ENCODE results near the gene PIGX.
A peak's percentile ranks its signal among the peaks of the same experiment; 100 is the strongest.

Gene PIGX

DNA sequence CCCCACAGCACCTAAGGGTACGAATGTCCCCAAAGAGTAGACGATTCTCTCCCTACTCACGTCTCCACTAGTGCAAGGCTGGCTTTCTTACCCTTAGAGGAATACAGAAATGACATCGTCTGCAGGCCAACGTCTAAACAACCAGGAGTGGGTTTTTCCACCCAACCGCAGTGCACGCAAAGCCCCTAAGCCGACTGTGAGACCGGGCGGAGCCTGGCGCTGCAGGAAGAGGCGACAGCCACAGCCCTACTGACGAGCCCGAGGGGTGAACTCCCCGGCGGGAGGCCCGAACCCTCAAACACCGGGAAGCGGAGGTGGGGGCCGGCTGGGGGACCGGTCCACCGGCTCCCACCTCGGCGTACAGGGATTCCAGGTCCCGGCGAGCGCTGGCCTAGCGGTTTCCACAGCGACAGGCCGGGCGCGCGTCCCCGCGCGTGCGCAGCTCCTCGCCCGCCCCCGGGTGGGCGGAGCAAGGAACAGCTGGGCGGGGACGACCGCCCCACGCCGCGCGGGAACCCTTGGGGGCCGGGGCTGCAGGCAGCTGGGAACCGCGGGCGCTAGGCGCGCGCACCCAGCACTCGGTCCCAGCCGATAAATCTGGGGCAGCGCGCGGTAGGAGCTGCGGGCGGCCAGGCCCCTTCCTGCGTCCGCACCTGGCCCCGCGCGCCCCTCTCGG lies at the start of gene PIGX, which contains the start of gene CEP19:
TSS of gene PIGX (plus strand) at position 540 of the 676 bp plus-strand sequence.
TSS of gene CEP19 (minus strand) at position 413 of the 676 bp plus-strand sequence. CDS start 3,593 bp downstream, outside the sequence.
- no peak for DNase-seq (ENCODE audit: low read depth)

DNA sequence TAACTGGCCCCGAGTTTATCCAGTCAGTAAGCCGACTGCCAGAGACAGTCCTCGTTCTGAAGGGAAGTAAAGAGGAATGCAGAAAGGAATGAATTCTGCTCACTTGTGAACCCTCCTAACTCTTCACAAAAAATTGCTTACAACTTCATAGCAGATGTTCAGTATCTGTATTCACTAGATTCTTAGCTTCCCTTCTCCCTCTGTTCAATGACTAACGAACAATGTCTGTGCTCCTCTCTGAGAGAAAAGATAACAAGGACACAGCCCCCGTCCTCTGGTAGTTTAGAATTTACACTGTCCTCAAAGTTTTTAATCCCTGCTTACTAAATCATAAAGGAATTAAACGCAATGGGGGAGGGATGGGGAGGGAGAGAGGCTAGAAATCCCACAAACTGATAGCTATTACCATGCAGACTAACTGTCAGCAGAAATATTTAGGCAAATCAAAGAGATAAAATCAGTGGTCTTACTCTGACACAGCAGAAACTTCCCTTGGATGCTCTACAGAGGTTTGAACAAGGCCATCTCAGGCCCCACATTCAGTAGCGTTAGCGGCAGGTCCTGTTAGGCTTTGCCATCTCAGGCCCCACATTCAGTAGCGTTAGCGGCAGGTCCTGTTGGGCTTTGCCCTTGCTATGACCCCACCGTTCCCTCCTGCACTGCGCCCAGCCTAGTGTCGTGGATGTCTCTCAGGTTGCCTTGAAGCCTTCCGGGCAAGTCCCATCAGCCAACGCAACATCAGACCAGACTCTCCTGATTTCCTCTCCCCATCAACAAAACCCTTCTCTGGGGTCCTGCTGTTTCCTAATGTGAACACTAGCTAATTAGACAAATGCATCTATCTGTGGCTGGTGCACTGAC lies 49.2 kb upstream of the PIGX start:
- peak; percentile 24 for DNase-seq (ENCODE audit: low read depth)

DNA sequence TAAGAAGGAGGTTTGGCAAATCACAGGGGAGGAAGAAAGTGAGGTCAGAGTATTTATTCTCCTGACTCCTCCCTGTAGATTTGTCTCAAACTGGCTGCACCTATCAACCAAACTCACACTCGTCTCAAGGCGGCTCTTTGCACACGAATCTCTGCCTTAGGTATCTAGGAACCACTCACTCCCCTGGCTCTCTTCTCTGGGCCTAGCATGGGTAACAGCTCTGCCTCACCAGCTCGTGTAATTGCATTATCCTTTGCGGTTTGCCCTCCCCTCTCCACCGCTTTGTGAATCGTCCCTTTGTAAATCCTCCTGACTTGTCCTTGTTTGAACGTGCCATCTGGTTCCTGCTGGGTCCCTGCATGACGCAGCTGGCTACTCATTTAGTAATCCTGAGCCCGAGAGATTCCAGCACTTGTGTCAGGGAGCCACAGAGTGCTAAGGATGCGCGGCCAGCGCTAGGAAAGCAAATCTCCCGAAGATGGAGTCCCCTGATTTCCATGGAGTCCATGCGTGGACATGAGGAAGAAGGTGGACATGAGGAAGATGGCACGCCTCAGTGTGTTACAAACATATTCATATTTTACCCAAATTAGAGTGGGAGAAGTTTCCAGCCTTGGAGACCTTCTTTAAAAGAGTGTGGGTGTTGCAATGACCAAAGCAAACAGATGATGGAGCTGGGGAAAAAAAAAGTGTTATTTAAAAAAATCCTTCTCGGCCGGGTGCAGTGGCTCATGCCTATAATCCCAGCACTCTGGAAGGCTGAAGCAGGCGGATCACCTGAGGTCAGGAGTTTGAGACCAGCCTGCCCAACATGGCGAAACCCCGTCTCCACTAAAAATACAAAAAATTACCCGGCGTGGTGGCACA lies 45.9 kb upstream of the PIGX start:
- DNase-seq (ENCODE audit: low read depth) = peak; percentile 23

DNA sequence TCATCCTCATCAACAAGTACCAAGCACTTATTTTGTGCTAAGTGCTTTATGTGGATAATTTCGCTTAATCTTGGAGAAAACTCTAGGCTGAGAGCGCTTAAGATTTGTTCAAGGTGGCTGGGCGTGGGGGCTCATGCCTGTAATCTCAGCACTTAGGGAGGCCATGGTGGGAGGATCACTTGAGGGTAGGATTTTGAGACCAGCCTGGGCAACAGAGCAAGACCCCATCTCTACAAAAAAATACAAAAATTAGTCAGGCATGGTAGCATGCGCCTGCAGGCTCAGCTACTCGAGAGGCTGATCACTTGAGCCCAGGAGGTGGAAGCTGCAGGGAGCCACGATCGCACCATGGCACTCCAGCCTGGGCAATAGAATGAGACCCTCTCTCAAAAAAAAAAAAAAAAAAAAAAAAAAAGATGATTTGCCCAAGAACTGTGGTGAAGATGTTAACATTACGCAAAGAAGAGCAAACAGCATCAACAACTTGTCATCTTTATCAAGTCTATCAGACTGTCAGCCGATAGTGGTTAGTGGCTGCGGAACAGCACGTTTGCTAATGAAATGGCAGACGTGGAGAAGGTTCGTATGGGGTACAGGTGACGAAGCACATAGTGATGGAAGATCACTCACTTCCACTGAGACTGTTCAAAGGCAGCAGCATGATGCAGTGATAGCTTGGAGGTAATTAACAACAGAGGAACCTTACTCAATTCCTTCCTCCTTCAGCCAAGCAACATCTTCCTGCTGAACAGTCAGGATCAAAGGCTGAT lies 44.9 kb upstream of the PIGX start:
- no peak for DNase-seq (ENCODE audit: low read depth)

DNA sequence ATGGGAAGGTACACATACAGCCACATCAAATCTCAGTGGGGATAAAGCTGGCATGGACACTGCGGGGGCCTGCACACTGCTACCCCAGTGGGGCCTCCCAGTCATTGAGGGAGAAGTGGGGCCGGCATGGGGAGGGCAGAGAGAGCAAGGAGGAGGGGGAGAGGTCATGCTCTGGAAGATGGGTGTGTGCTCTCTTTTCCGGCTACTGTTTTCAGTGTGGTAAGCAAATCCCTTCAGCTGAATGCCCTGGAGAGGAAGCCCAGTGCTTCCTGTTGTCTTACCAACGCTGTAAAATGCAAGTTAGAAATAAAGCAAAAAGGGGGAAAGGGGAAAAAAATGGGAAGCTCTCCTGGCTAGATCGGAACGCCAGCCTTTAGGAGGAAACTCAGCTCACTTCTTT lies 41.8 kb upstream of the PIGX start:
- no peak for DNase-seq (ENCODE audit: low read depth)

DNA sequence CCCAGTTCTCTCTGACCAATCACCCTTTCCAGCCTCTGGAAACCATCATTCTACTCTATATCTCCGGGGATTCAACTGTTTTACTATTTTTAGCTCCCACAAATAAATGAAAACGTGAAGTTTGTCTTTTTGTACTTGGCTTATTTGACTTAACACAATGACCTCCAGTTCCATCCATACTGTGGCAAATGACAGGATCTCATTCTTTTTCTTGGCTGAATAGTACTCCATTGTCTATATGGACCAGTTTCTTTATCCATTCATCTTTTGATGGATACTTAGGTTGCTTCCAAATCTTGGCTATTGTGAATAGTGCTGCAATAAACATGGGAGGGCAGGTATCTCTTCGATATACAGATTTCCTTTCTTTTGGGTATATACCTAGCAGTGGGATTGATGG lies 38.5 kb upstream of the PIGX start:
- no peak for DNase-seq (ENCODE audit: low read depth)

DNA sequence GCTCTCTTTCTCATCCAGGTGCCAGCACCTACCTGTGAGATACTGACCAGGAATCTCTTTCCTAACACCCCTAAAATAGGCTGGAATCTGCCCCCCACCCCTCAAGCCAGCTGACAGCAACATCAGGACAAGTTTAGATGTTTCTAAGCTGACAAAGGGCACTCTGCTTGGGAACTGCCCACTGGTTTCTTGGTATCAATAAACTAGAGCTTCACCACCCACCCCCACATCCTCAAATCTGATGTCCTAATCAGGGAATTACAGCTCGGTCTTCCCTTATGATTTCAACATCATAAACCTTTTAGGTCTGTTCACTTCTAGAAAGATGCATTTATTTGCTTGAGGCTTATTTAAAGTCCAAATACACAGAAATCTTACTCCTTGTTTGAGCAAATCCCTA lies 34.8 kb upstream of the PIGX start:
- no peak for DNase-seq (ENCODE audit: low read depth)

DNA sequence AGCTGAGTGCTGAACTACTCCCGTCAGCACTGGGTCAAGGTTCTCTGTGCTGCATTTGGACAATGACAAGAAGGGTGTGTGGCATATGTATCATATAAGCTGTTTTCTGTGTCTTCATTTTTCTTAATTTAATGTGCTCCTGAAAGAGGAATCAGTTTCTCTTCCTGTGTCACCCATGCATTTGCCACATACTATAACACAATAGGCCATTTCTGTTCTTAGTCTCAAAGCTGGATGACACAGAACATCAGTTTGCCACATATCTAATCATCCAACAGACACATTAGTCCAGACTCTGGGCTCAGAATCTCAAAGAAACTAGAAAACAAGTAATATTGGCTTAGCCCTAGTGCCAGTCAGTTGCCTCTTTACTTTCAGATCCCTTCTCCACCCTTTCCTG lies 34.2 kb upstream of the PIGX start:
- DNase-seq (ENCODE audit: low read depth) = no peak

DNA sequence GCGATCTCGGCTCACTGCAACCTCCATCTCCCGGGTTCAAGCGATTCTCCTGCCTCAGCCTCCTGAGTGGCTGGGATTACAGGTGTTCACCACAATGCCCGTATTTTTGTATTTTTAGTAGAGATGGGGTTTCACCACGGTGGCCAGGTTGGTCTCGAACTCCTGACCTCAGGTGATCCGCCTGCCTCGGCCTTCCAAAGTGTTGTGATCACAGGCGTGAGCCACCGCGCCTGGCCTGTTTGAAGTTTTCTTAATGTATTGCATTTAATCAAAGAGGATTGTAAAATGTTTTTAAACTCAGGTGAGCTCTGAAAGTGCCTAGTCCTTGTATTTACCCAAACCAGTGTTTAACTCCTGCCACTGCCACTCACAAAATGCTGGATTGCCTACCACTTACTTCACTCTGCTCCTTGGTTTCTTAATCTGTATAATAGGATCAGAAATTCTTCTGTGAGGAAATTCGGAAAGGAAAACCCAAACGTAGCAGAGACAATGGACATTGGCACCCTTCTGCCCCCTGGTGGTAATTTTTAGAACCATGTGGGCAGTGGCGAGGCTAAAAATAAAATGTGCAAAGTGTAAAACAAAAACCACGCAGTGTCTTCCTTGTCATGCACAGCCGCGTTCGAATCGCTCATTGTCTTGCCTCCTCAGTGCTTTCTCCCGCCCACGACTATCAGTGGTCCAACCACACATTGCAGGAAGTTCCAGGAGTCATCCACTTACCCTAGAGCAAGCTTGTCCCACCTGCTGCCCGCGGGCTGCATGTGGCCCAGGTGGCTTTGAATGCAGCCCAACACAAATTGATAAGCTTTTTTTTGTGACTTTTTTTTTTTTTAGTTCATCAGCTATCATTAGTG lies 27.4 kb upstream of the PIGX start:
- DNase-seq (ENCODE audit: low read depth) = peak; percentile 14

DNA sequence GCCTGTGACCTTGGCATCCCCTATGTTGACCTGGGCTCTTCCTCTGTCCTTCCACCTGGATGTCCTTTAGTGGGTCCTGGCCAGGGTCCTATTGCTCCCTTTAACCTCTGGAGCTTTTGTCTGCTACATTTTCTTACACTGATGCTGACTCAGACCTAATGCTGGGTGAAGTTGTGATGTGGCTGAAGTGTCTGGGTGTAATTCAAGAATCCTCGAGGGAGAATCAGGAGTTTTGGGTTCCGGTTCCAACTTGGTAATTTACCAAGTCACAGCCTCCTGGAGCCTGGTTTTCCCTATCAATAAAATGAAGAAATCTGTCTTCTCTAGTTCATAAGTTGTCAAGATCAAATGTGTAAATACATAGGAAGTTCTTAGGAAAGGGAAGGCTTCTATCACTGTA lies 25.7 kb upstream of the PIGX start:
- DNase-seq (ENCODE audit: low read depth) = no peak

DNA sequence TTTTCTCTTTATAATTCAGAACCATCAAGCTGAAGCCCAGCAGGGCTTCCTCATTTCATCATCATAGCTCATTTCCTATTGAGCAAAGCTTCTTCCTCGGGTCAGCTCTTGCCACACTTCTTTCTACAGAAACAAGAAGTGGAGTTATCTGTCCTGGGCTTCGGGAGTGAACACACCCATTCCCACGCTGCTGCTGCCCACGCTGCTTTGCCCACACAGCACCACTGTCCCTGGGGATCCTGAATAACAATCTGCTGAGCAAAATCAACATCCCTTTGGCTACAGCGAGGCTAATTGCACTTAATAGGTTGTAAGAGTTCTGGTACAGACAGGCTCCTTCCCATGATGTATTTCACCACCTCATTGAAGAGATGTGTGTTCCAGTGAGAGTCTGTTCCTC lies 23.8 kb upstream of the PIGX start:
- DNase-seq (ENCODE audit: low read depth) = no peak

DNA sequence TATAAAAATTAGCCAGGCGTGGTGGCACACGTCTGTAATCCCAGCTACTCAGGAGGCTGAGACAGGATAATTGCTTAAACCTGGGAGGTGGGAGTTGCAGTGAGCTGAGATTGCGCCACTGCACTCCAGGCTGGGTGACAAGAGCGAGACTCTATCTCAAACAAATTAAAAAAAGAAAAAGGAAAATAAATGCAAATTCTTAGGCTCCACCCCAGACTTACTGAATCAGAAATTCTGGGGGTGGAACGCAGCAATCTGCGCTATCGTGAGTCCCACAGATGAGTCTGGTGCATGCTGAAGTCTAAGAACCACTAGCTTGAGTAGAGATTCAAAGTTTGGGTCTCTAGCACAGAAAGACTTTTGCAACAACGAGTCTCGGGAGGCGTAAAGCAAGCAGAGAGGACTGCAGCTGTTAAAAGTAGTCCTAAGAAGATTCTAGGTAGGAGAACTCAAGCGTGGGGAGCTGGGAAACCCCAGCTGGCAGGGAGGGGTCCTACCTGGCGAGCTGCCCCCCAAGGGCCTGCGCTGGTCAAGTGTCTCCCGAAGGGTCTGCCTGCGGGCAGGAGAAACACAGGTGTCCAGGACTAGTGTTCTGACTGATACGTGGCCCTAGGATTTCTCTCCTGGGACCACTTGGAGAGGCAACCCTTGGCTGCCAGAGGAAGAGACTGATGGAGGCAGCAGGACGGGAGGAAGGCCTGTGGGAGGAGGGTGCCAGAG lies 22.1 kb upstream of the PIGX start:
- DNase-seq (ENCODE audit: low read depth) = no peak

DNA sequence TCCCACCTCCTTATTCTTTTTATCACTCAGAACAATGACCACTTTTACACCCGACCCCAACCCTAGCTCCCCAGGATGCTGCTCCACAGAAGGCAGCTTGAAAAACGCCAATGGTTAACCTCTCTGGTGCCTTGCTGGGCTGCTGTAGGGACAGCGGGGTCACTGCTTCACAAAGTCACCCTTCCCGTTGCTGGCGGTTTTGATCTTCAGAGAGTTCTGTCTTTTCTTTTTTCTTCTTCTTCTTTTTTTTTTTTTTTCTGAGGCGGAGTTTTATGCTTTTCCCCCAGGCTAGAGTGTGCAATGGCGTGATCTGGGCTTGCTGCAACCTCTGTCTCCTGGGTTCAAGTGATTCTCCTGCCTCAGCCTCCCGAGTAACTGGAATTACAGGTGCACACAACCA lies 20.8 kb upstream of the PIGX start:
- no peak for DNase-seq (ENCODE audit: low read depth)

DNA sequence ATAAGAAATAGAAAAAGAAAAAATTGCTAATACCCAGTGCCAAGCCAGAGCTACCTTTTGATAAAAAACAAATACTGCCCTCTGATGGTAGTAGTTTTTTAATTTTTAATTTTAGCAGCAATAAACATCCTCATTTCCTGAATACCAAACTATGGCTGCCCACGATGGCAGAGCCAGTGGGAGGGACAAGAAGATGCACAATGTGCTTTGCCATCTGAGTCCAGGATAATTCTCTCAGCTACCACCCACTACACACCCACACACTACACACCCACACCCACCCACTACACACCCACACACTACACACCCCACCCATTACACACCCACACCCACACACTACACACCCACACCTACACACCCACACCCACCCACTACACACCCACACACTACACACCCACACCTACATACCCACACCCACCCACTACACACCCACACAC lies 18.0 kb upstream of the PIGX start:
- DNase-seq (ENCODE audit: low read depth) = no peak

DNA sequence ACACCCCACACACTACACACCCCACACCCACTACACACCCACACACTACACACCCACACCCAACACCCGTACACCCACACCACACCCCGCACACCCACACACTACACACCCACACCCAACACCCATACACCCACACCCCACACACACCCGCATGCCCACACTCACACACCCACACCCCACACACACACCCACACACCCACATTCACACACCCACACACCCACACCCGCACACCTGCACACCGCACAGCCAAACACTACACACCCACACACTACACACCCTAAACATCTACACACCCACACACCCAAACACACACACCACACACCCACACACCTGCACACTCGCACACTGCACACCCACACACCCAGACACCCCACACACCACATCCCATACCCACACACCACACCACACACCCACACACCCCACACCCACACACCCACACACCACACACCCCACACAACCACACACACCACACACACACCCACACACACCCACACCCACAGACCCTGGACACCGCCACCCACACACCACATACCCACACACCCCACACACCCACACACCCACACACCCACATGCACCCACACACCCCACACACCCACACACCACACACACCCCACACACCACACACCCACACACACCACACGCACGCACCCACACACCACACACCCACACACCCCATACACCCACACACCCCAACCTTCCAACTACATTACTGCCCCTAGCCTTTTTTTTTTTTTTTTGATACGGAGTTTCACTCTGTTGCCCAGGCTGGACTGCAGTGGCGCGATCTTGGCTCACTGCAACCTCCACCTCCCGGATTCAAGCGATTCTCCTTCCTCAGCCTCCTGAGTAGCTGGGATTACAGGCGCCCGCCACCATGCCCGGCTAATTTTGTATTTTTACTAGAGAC lies 17.0 kb upstream of the PIGX start:
- no peak for DNase-seq (ENCODE audit: low read depth)

DNA sequence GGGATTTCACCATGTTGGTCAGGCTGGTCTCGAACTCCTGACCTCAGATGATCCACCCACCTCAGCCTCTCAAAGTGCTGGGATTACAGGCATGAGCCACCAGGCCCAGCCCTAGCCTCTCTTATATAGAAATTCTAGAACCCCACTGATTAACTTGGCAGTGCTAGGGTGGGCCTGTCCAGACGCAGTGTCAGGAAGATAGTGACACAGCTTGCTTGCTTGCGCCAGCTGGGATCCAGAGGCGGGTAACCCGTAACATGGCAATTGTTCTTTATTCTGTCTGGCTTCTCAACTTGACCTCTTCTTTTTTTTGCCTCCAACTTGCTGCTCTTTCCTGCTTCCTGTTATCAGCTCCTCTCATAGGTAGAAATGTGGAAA lies 16.3 kb upstream of the PIGX start:
- DNase-seq (ENCODE audit: low read depth) = no peak

DNA sequence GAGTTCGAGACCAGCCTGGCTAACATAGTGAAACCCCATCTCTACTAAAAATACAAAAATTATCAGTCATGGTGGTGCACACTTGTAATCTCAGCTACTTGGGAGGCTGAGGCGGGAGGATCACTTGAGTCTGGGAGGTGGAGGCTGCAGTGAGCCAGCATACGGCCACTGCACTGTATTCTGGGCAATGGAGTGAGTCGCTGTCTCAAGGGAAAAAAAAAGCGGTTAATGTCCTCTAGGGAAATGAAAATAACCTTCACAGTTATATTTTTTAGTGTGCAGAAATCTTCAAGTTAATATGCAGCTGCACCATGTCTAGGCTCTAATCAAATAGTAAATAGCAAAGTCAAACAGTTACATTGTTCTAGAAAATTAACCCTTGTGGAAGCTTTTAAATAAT lies 14.9 kb upstream of the PIGX start:
- no peak for DNase-seq (ENCODE audit: low read depth)

DNA sequence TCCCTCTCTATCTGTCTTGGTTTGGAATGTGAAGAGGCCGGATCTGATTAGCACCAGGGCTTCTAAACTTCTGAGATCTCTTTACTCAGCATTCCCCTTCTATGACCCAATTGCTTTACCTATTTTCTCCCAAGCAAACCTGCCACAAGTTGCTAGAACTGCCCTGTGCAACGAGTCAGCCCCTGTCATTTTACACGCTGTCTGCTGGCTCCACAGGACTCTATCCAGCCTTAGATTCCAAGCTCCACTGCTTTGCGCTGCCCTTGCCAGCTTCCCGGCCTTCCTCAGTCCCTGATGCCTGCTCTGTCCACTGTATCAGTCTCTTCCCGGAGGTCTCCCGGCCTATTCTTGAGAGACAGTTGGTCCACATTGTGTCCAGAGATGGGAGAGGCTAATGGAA lies 12.4 kb upstream of the PIGX start:
- DNase-seq (ENCODE audit: low read depth) = no peak

DNA sequence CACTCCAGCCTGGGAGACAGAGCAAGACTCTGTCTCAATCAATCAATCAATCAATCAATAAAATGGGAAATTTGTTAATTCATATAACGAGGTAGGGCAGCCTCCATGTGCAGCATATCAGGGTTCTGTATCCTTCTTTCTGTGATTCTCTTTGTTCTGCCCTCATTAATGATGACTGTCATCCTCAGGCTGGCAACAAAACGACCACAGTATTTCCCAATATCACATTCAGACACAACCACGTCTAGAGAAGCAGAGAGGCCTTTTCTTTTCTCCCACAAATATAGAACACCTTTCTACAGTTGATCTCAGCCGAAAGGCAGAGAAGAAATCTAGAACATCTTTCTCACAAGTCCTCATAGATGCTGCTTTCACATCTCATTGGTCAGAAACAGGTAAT lies 11.4 kb upstream of the PIGX start:
- no peak for DNase-seq (ENCODE audit: low read depth)
